H9 (cell line): ENCODE data around the gene HEATR5A. TPM values are rescaled to one million over a fixed set of nuclear protein-coding genes. Genes with fewer than 3 reads are reported as not detected.
"Not testable (repeated sequence)": the region's sequence is repeated elsewhere in the genome, so short reads cannot be mapped to it uniquely, and the experiment has no call there.

Experiments
- DNase-seq: peaks from one replicate; pipeline ENCODE4 v3.0.0-alpha.2; 2017
- H2AFZ ChIP-seq: one replicate; pipeline ENCODE4 v1.6.1; 2013; ENCODE audit warnings: mild to moderate bottlenecking, low read length, control low read depth, moderate library complexity
- H2AK5ac ChIP-seq: 2 replicates; pipeline ENCODE4 v1.6.1; 2013; ENCODE audit warnings: low read length, control low read depth, mixed read lengths; ENCODE audit not compliant: insufficient read length
- H2BK120ac ChIP-seq: one replicate; pipeline ENCODE4 v1.6.1; 2013; ENCODE audit warnings: low read depth, mild to moderate bottlenecking, low read length, control low read depth, inconsistent platforms; ENCODE audit not compliant: poor library complexity, severe bottlenecking
- H2BK12ac ChIP-seq: 2 replicates; pipeline ENCODE4 v1.6.1; 2013; ENCODE audit warnings: low read length, control low read depth, mixed read lengths, low read depth; ENCODE audit not compliant: insufficient read length
- H2BK15ac ChIP-seq: 2 replicates; pipeline ENCODE4 v1.6.1; 2013; ENCODE audit warnings: low read depth, low read length, control low read depth
- H2BK20ac ChIP-seq: one replicate; pipeline ENCODE4 v1.6.1; 2013; ENCODE audit warnings: low read depth, mild to moderate bottlenecking, low read length, control low read depth, inconsistent platforms; ENCODE audit not compliant: poor library complexity, severe bottlenecking
- H2BK5ac ChIP-seq: 2 replicates; pipeline ENCODE4 v1.6.1; 2013; ENCODE audit warnings: low read length, control low read depth, mixed read lengths; ENCODE audit not compliant: insufficient read length
- H3K14ac ChIP-seq: 2 replicates; pipeline ENCODE4 v1.6.1; 2013; ENCODE audit warnings: low read length, control low read depth; ENCODE audit not compliant: insufficient read depth
- H3K18ac ChIP-seq: 2 replicates; pipeline ENCODE4 v1.6.1; 2013; ENCODE audit warnings: low read depth, mild to moderate bottlenecking, mixed read lengths, low read length, control low read depth; ENCODE audit not compliant: insufficient read length
- H3K23ac ChIP-seq: 2 replicates; pipeline ENCODE4 v1.6.1; 2013; ENCODE audit warnings: low read length, control low read depth, mixed read lengths, low read depth; ENCODE audit not compliant: insufficient read length
- H3K23me2 ChIP-seq: 2 replicates; pipeline ENCODE4 v1.6.1; 2013; ENCODE audit warnings: low read depth, mild to moderate bottlenecking, mixed read lengths, low read length, control low read depth; ENCODE audit not compliant: insufficient read length, poor library complexity, severe bottlenecking
- H3K27ac ChIP-seq: 2 replicates; pipeline ENCODE4 v1.5.1; 2013; ENCODE audit warnings: low read length, control low read depth, mixed read lengths, low read depth; ENCODE audit not compliant: insufficient read length
- H3K27me3 ChIP-seq: 2 replicates; pipeline ENCODE4 v1.6.1; 2013; ENCODE audit warnings: low read length, control low read depth, inconsistent platforms; ENCODE audit not compliant: insufficient read depth
- H3K4ac ChIP-seq: 2 replicates; pipeline ENCODE4 v1.6.1; 2013; ENCODE audit warnings: low read depth, mild to moderate bottlenecking, control low read depth, inconsistent platforms, low read length, moderate library complexity
- H3K4me1 ChIP-seq: 2 replicates; pipeline ENCODE4 v1.6.1; 2013; ENCODE audit warnings: low read length, control low read depth, inconsistent platforms; ENCODE audit not compliant: insufficient read depth
- H3K4me2 ChIP-seq: 2 replicates; pipeline ENCODE4 v1.6.1; 2013; ENCODE audit warnings: low read length, control low read depth, mixed read lengths; ENCODE audit not compliant: insufficient read length, insufficient read depth
- H3K56ac ChIP-seq: 2 replicates; pipeline ENCODE4 v1.6.1; 2013; ENCODE audit warnings: low read depth, mild to moderate bottlenecking, mixed read lengths, low read length, control low read depth; ENCODE audit not compliant: insufficient read length
- H3K79me1 ChIP-seq: 2 replicates; pipeline ENCODE4 v1.6.1; 2013; ENCODE audit warnings: low read depth, mild to moderate bottlenecking, moderate library complexity, low read length, control low read depth, inconsistent platforms; ENCODE audit not compliant: insufficient read depth, poor library complexity, severe bottlenecking
- H3K79me2 ChIP-seq: 2 replicates; pipeline ENCODE4 v1.6.1; 2013; ENCODE audit warnings: low read length, control low read depth, inconsistent platforms; ENCODE audit not compliant: insufficient read depth
- H3K9ac ChIP-seq: 2 replicates; pipeline ENCODE4 v1.6.1; 2013; ENCODE audit warnings: low read length, control low read depth, mixed read lengths; ENCODE audit not compliant: insufficient read length; ENCODE audit errors: extremely low read depth
- H3K9me3 ChIP-seq: one replicate; pipeline ENCODE4 v1.6.1; 2013; ENCODE audit warnings: low read depth, low read length, inconsistent platforms; ENCODE audit not compliant: control insufficient read depth
- H3T11ph ChIP-seq: one replicate; pipeline ENCODE4 v1.6.1; 2013; ENCODE audit warnings: mild to moderate bottlenecking, low read length, control low read depth, inconsistent platforms
- H4K20me1 ChIP-seq: one replicate; pipeline ENCODE4 v1.6.1; 2013; ENCODE audit not compliant: control insufficient read depth, insufficient read length, insufficient read depth
- H4K5ac ChIP-seq: 2 replicates; pipeline ENCODE4 v1.6.1; 2013; ENCODE audit warnings: low read depth, mild to moderate bottlenecking, mixed read lengths, low read length, control low read depth; ENCODE audit not compliant: insufficient read length
- H4K8ac ChIP-seq: replicated peaks from 2 replicates; pipeline ENCODE4 v1.6.1; 2013; ENCODE audit warnings: low read length, control low read depth, mixed read lengths, low read depth; ENCODE audit not compliant: insufficient read length
- H4K91ac ChIP-seq: 2 replicates; pipeline ENCODE4 v1.6.1; 2013; ENCODE audit warnings: low read depth, mild to moderate bottlenecking, moderate library complexity, mixed read lengths, low read length, control low read depth; ENCODE audit not compliant: insufficient read length
- H3K27ac Mint-ChIP-seq, 3 experiments: 2 replicates in 2 of 3; 3 replicates in 1 of 3; pipeline ENCODE4 v1.8.0; 2020 to 2021; ENCODE audit warnings: mixed read lengths in 3 of 3, mild to moderate bottlenecking in 1 of 3, moderate library complexity in 1 of 3
- H3K27me3 Mint-ChIP-seq: 2 replicates; pipeline ENCODE4 v1.8.0; 2021; ENCODE audit warnings: low read depth, mild to moderate bottlenecking, moderate library complexity, mixed read lengths
- H3K36me3 Mint-ChIP-seq, 3 experiments: 2 replicates in 2 of 3; 3 replicates in 1 of 3; pipeline ENCODE4 v1.8.0; 2020 to 2021; ENCODE audit warnings: low read depth in 3 of 3, mixed read lengths in 3 of 3; ENCODE audit not compliant: insufficient read depth in 1 of 3
- H3K4me1 Mint-ChIP-seq, 2 experiments: 2 replicates each; pipeline ENCODE4 v1.8.0; 2020; ENCODE audit warnings: mixed read lengths in 2 of 2
- H3K4me3 Mint-ChIP-seq, 2 experiments: 2 replicates in 1 of 2; 3 replicates in 1 of 2; pipeline ENCODE4 v1.8.0; 2020 to 2021; ENCODE audit warnings: mild to moderate bottlenecking in 2 of 2, mixed read lengths in 2 of 2, moderate library complexity in 1 of 2
- H3K9me3 Mint-ChIP-seq, 2 experiments: 2 replicates in 1 of 2; 3 replicates in 1 of 2; pipeline ENCODE4 v1.8.0; 2020; ENCODE audit warnings: mild to moderate bottlenecking in 2 of 2, mixed read lengths in 2 of 2, moderate library complexity in 1 of 2
- WGBS: extraction: QIAGEN DNeasy Blood & Tissue Kit; methylation state at CpG from one replicate; pipeline ENCODE4 v1.1.7; 2013; ENCODE audit warnings: missing lambda C conversion rate, low lambda C conversion rate, mixed read lengths; ENCODE audit not compliant: insufficient read length; ENCODE audit errors: extremely low coverage; 5-methylcytosine and 5-hydroxymethylcytosine counted together
- total RNA-seq: library from RNA; stranded (reverse); gene quantifications from 2 replicates; pipeline ENCODE4 v1.2.1, GENCODE V29; 2021
- TF ChIP-seq, protein P1 (sequence below): fragments of 200-600 bp; sonication (generic); conservative IDR thresholded peaks from 3 replicates; pipeline ENCODE4 v1.8.0; 2021; ENCODE audit warnings: antibody characterized with exemption, mild to moderate bottlenecking

HEATR5A gene
- total RNA-seq, 1 experiment from 2014 or later: 21.2 TPM

DNA sequence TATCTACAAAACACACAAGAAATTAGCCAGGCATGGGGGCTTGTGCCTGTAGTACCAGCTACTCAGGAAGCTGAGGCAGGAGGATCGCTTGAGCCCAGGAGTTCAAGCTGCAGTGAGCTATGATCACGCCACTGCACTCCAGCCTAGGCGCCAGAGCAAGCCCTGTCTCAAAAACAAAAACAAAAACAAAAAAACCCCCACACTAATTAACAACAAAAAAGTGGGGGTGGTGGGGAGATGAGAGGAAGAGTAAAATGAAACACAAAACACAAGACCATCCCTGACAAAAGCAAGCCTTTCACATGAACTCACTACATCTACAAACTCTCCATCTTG is 158.9 kb downstream of the HEATR5A start:
- H4K91ac ChIP-seq: no peak overlapping the region
- H4K8ac ChIP-seq: no peak overlapping the region
- no peak overlapping the region for H3K27ac Mint-ChIP-seq
- H2BK15ac ChIP-seq: no peak overlapping the region
- H4K5ac ChIP-seq: no peak overlapping the region
- no peak overlapping the region for H3K4ac ChIP-seq
- no peaks in the 10 kb centered on the region for H3K27me3 Mint-ChIP-seq
- no peak overlapping the region for H3K56ac ChIP-seq
- H4K20me1 ChIP-seq: no peaks in the 10 kb centered on the region
- H2BK120ac ChIP-seq: no peak overlapping the region
- H3T11ph ChIP-seq: no peak overlapping the region
- H2AK5ac ChIP-seq: no peak overlapping the region
- H2BK5ac ChIP-seq: no peak overlapping the region
- DNase-seq: no peak
- H3K4me3 Mint-ChIP-seq: no peak overlapping the region
- H3K9me3 Mint-ChIP-seq: peaks cover 3 to 8% of the 10 kb centered on the region in 2 experiments; a peak in 3 of 5 replicates
- no peak overlapping the region for H2BK20ac ChIP-seq
- TF ChIP-seq, protein P1, sequence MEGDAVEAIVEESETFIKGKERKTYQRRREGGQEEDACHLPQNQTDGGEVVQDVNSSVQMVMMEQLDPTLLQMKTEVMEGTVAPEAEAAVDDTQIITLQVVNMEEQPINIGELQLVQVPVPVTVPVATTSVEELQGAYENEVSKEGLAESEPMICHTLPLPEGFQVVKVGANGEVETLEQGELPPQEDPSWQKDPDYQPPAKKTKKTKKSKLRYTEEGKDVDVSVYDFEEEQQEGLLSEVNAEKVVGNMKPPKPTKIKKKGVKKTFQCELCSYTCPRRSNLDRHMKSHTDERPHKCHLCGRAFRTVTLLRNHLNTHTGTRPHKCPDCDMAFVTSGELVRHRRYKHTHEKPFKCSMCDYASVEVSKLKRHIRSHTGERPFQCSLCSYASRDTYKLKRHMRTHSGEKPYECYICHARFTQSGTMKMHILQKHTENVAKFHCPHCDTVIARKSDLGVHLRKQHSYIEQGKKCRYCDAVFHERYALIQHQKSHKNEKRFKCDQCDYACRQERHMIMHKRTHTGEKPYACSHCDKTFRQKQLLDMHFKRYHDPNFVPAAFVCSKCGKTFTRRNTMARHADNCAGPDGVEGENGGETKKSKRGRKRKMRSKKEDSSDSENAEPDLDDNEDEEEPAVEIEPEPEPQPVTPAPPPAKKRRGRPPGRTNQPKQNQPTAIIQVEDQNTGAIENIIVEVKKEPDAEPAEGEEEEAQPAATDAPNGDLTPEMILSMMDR: no peak
- H3K23ac ChIP-seq: no peak overlapping the region
- no peak overlapping the region for H3K18ac ChIP-seq
- H3K27ac ChIP-seq: no peak overlapping the region
- H3K27me3 ChIP-seq: no peaks in the 10 kb centered on the region; the same call in 1 of the 2 replicates
- H3K9ac ChIP-seq: no peak overlapping the region
- no peaks in the 10 kb centered on the region for H3K79me2 ChIP-seq
- no peaks in the 10 kb centered on the region for H3K23me2 ChIP-seq
- peaks cover 9 to 14% of the 10 kb centered on the region in 2 experiments for H3K4me1 Mint-ChIP-seq
- H2BK12ac ChIP-seq: no peak overlapping the region
- H3K4me2 ChIP-seq: no peak overlapping the region
- no peak overlapping the region for H2AFZ ChIP-seq
- WGBS: no CpG with 5 or more reads among the region's 3 CpGs
- no peaks in the 10 kb centered on the region for H3K79me1 ChIP-seq
- no peaks in the 10 kb centered on the region; the same call in 1 of the 2 replicates for H3K4me1 ChIP-seq
- no peaks in the 10 kb centered on the region for H3K9me3 ChIP-seq
- H3K14ac ChIP-seq: no peak overlapping the region
- peaks cover 0 to 7% (median 0%) of the 10 kb centered on the region in 3 experiments; a peak in 1 of 7 replicates for H3K36me3 Mint-ChIP-seq

DNA sequence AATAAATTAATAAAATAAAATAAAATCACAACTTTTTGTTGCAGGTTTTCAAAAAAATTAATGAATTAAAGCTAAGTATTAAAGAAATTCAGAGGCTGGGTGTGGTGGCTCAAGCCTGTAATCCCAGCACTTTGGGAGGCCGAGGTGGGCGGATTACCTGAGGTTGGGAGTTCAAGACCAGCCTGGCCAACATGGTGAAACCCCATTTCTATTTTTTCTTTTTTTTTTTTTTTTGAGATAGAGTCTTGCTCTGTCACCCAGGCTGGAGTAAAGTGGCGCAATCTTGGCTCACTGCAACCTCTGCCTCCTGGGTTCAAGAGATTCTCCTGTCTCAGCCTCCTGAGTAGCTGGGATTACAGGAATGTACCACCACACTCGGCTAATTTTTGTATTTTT is 161.3 kb downstream of the HEATR5A start:
- not testable (repeated sequence) for H3T11ph ChIP-seq, H4K8ac ChIP-seq, H3K56ac ChIP-seq, H3K36me3 Mint-ChIP-seq, H3K4me3 Mint-ChIP-seq, H3K23me2 ChIP-seq, H4K20me1 ChIP-seq, H3K27me3 ChIP-seq, H3K79me2 ChIP-seq, H3K4me2 ChIP-seq, H3K27me3 Mint-ChIP-seq, H4K91ac ChIP-seq, H3K9ac ChIP-seq, H3K23ac ChIP-seq, H2BK15ac ChIP-seq, H3K79me1 ChIP-seq, H2BK5ac ChIP-seq, H2BK120ac ChIP-seq, H3K27ac ChIP-seq, H3K9me3 ChIP-seq, H3K14ac ChIP-seq, H3K27ac Mint-ChIP-seq, H4K5ac ChIP-seq, H2AFZ ChIP-seq, H2AK5ac ChIP-seq, H3K4ac ChIP-seq, H2BK20ac ChIP-seq, H3K9me3 Mint-ChIP-seq, H3K18ac ChIP-seq, H3K4me1 ChIP-seq, H2BK12ac ChIP-seq, DNase-seq
- H3K4me1 Mint-ChIP-seq: peaks cover 6 to 11% of the 10 kb centered on the region in 2 experiments
- no CpG with 5 or more reads among the region's 4 CpGs for WGBS
